ENCODE results near the gene SNU13.
"Not testable (repeated sequence)": the region's sequence is repeated elsewhere in the genome, so short reads cannot be mapped to it uniquely, and the experiment has no call there.

SNU13 gene

DNA sequence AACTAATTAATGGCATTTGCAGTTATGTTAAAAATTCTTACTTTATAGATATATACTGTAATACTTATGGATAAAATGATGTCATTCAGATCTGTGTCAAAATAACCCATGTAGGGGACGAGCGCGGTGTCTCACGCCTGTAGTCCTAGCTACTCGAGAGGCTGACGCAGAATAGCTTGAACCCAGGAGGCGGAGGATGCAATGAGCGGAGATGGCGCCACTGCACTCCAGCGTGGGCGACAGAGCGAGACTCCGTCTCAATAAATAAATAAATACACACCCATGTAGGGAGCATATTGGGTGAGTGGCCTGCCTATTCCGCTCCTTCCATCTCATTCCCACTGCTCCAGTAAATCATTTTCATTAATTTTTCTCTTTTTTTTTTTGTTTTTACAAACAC is 7.1 kb downstream of the SNU13 start:
- Histone ChIP-seq H3K9ac (ENCODE audit: insufficient read length, low read depth) (no peak overlapping the region), H3K9me3 (ENCODE audit: insufficient read depth, low read length) (no peaks in the 10 kb centered on the region), H3K36me3 (ENCODE audit: insufficient read depth, insufficient read length, low read length) (peaks cover 46% of the 10 kb centered on the region), H3K27me3 (ENCODE audit: insufficient read depth, insufficient read length) (no peaks in the 10 kb centered on the region), H3K4me3 (ENCODE audit: insufficient read length, low read depth) (no peak overlapping the region), H3K4me1 (ENCODE audit: insufficient read depth, insufficient read length) (no peaks in the 10 kb centered on the region)
- no peak for TF ChIP-seq SUZ12 (IDR thresholded peaks at IDR 0.05; ENCODE audit: extremely low read depth, insufficient read depth, insufficient read length)
- TF ChIP-seq ZNF274 (IDR thresholded peaks at IDR 0.05; ENCODE audit: low read depth, low read length) = no peak
- no peak for TF ChIP-seq YY1 (IDR thresholded peaks at IDR 0.05; ENCODE audit: insufficient read depth, insufficient read length)
- no peak for DNase-seq (ENCODE audit: low read depth, low spot score)

DNA sequence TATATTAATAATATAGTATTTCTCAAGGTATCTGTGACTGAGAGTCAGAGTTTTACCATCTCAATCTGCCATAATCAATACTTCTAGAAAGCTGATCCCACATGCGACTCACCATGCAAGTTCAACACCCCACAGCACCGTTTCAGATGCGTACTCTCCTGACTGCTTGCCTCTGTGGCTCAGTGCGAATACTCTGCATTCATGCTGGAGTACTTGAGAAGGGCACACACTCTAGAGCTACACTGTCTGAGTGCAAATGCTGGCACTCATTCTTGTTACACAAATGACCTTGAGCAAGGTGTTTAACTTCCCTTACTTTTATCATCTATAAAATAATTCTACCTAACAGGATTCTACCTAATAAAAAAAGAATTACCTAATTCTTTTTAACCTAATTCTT is 12.5 kb downstream of the SNU13 start:
- H3K27me3 ChIP-seq (ENCODE audit: insufficient read depth, insufficient read length) = no peaks in the 10 kb centered on the region
- no peak for DNase-seq (ENCODE audit: low read depth, low spot score)
- no peak overlapping the region for H3K9ac ChIP-seq (ENCODE audit: insufficient read length, low read depth)
- TF ChIP-seq SUZ12 (IDR thresholded peaks at IDR 0.05; ENCODE audit: extremely low read depth, insufficient read depth, insufficient read length) = no peak
- TF ChIP-seq ZNF274 (IDR thresholded peaks at IDR 0.05; ENCODE audit: low read depth, low read length) = no peak
- TF ChIP-seq YY1 (IDR thresholded peaks at IDR 0.05; ENCODE audit: insufficient read depth, insufficient read length) = no peak
- no peaks in the 10 kb centered on the region for H3K4me1 ChIP-seq (ENCODE audit: insufficient read depth, insufficient read length)
- peaks cover 64% of the 10 kb centered on the region for H3K36me3 ChIP-seq (ENCODE audit: insufficient read depth, insufficient read length, low read length)
- no peaks in the 10 kb centered on the region for H3K9me3 ChIP-seq (ENCODE audit: insufficient read depth, low read length)
- no peak overlapping the region for H3K4me3 ChIP-seq (ENCODE audit: insufficient read length, low read depth)

DNA sequence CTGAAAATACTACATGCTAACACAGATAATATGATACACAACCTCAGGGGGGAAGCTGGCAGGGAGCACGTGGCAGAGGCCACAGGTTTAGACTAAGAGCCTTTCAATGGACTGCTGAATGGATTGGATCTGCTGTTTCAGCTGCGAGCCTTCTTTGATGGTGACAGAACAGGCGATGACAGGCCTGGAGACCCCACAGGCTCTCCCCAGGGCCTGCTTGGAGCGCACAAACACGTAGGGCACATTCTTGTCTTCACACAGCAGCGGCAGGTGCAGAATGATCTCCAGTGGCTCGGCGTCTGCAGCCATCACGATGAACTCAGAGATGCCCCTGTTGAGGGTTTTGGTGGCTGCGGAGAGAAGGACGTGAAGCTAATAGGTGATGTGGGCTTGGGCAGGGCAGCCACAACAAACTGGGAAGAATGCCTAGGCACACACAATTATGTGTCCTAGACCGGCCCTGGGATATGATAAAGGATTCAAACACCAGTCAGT is 13.8 kb downstream of the SNU13 start:
- H3K4me1 ChIP-seq (ENCODE audit: insufficient read depth, insufficient read length) = no peaks in the 10 kb centered on the region
- no peak for DNase-seq (ENCODE audit: low read depth, low spot score)
- TF ChIP-seq YY1 (IDR thresholded peaks at IDR 0.05; ENCODE audit: insufficient read depth, insufficient read length) (no peak), SUZ12 (IDR thresholded peaks at IDR 0.05; ENCODE audit: extremely low read depth, insufficient read depth, insufficient read length) (no peak), ZNF274 (IDR thresholded peaks at IDR 0.05; ENCODE audit: low read depth, low read length) (no peak)
- H3K9ac ChIP-seq (ENCODE audit: insufficient read length, low read depth) = no peak overlapping the region
- no peaks in the 10 kb centered on the region for H3K27me3 ChIP-seq (ENCODE audit: insufficient read depth, insufficient read length)
- no peak overlapping the region for H3K4me3 ChIP-seq (ENCODE audit: insufficient read length, low read depth)
- H3K9me3 ChIP-seq (ENCODE audit: insufficient read depth, low read length) = no peaks in the 10 kb centered on the region
- peaks cover 53% of the 10 kb centered on the region for H3K36me3 ChIP-seq (ENCODE audit: insufficient read depth, insufficient read length, low read length)

DNA sequence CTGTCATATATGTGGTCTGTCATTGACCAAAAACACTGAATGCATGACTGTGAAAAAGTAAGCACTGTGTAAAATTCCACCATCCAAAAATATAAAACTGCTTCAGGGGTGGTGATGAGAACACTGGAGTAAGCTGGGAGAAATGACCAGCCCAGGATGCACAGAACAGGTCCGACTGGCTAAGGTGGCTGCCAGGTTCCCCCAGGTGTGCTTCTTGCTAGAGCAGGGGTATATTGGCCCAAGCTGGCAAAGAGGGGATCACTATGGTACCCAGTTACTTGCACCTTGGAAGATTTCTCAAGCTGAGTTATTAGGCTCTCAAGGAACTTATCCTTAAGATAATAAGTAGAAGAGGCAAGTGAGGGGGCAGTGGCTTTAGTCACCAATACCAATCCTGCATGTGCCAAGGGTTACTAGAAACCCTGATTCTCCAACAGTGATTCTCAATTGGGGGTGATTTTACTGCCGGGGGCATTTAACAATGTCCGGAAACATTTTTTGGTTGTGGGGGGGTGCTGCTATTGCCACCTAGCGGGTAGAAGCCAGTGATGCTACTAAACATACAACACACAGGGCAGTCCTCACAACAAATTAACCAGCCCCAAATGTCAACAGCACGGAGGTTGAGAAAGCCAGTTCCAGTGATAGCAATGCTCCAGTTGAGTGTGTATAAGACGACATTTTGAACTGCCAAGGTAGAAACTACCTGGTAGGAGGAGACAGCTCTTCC is 15.7 kb downstream of the SNU13 start:
- Histone ChIP-seq H3K9me3 (ENCODE audit: insufficient read depth, low read length) (no peaks in the 10 kb centered on the region), H3K4me3 (ENCODE audit: insufficient read length, low read depth) (no peak overlapping the region), H3K36me3 (ENCODE audit: insufficient read depth, insufficient read length, low read length) (peaks cover 35% of the 10 kb centered on the region), H3K9ac (ENCODE audit: insufficient read length, low read depth) (no peak overlapping the region), H3K27me3 (ENCODE audit: insufficient read depth, insufficient read length) (no peaks in the 10 kb centered on the region), H3K4me1 (ENCODE audit: insufficient read depth, insufficient read length) (no peaks in the 10 kb centered on the region)
- DNase-seq (ENCODE audit: low read depth, low spot score) = no peak
- TF ChIP-seq ZNF274 (IDR thresholded peaks at IDR 0.05; ENCODE audit: low read depth, low read length) (no peak), YY1 (IDR thresholded peaks at IDR 0.05; ENCODE audit: insufficient read depth, insufficient read length) (no peak), SUZ12 (IDR thresholded peaks at IDR 0.05; ENCODE audit: extremely low read depth, insufficient read depth, insufficient read length) (no peak)

DNA sequence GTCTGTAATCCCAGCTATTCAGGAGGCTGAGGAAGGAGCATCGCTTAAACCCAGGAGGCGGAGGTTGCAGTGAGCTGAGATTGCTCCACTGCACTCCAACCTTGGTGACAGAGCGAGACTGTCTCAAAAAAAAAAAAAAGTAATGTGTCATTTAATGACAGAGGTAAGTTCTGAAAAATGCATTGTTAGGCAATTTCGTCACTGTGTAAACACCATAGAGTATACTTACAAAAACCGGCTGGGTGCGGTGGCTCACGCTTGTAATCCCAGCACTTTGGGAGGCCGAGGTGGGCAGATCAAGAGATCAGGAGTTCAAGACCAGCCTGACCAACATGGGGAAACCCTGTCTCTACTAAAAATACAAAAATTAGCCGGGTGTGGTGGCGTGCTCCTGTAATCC is 16.6 kb downstream of the SNU13 start:
- H3K9ac ChIP-seq (ENCODE audit: insufficient read length, low read depth); H3K4me1 ChIP-seq (ENCODE audit: insufficient read depth, insufficient read length); H3K9me3 ChIP-seq (ENCODE audit: insufficient read depth, low read length); H3K27me3 ChIP-seq (ENCODE audit: insufficient read depth, insufficient read length); H3K4me3 ChIP-seq (ENCODE audit: insufficient read length, low read depth); DNase-seq (ENCODE audit: low read depth, low spot score): not testable (repeated sequence)
- peaks cover 29% of the 10 kb centered on the region for H3K36me3 ChIP-seq (ENCODE audit: insufficient read depth, insufficient read length, low read length)

DNA sequence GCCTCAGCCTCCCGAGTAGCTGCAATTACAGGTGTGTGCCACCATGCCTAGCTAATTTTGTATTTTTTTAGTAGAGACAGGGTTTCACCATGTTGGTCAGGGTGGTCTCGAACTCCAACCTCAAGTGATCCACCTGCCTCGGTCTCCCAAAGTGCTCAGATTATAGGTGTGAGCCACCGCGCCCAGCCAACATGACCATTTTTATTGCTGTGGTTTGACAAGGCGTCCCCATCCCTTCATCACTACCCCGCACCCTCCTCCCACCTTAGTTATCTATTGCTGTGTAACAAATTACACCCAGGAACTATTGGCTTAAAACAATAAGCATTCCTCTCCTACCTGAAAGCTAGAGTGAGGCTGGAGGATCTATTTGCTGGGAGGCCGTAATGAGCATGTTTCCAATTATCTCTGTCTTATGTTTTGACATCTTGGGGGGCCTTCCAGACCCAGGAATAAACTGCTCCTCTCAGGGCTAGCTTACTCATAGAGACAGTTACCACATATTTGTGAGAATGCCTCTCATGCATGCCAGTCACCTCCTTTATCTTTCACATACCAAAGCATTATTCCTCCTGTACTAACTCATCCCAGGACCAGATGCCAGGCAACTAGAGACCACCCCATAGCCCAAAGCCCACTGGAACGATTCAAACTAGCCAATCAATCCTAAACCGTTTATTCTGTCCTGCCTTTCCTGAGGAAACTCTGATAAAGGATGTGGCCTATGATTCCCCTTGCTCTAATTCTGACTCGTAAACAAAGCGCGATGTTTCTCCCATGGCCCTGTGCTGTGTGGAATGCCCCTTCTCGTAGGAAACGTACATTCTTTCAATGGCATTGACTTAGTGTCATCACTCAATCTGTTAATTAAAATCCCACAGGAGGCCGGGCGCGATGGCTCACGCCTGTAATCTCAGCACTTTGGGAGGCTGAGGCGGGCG is 19.4 kb downstream of the SNU13 start:
- H3K27me3 ChIP-seq (ENCODE audit: insufficient read depth, insufficient read length) = no peaks in the 10 kb centered on the region
- no peak overlapping the region for H3K4me3 ChIP-seq (ENCODE audit: insufficient read length, low read depth)
- no peaks in the 10 kb centered on the region for H3K9me3 ChIP-seq (ENCODE audit: insufficient read depth, low read length)
- H3K4me1 ChIP-seq (ENCODE audit: insufficient read depth, insufficient read length) = no peaks in the 10 kb centered on the region
- peaks cover 26% of the 10 kb centered on the region for H3K36me3 ChIP-seq (ENCODE audit: insufficient read depth, insufficient read length, low read length)
- DNase-seq (ENCODE audit: low read depth, low spot score) = no peak
- H3K9ac ChIP-seq (ENCODE audit: insufficient read length, low read depth) = no peak overlapping the region
- TF ChIP-seq ZNF274 (IDR thresholded peaks at IDR 0.05; ENCODE audit: low read depth, low read length) (no peak), SUZ12 (IDR thresholded peaks at IDR 0.05; ENCODE audit: extremely low read depth, insufficient read depth, insufficient read length) (no peak), YY1 (IDR thresholded peaks at IDR 0.05; ENCODE audit: insufficient read depth, insufficient read length) (no peak)

GRCh38 chr22:41664951-41665350 is 23.7 kb downstream of the SNU13 start:
- Histone ChIP-seq H3K4me1 (ENCODE audit: insufficient read depth, insufficient read length) (no peaks in the 10 kb centered on the region), H3K9ac (ENCODE audit: insufficient read length, low read depth) (no peak overlapping the region), H3K36me3 (ENCODE audit: insufficient read depth, insufficient read length, low read length) (peaks cover 47% of the 10 kb centered on the region), H3K27me3 (ENCODE audit: insufficient read depth, insufficient read length) (no peaks in the 10 kb centered on the region), H3K9me3 (ENCODE audit: insufficient read depth, low read length) (no peaks in the 10 kb centered on the region), H3K4me3 (ENCODE audit: insufficient read length, low read depth) (no peak overlapping the region)
- no peak for DNase-seq (ENCODE audit: low read depth, low spot score)
- TF ChIP-seq YY1 (IDR thresholded peaks at IDR 0.05; ENCODE audit: insufficient read depth, insufficient read length) (no peak), SUZ12 (IDR thresholded peaks at IDR 0.05; ENCODE audit: extremely low read depth, insufficient read depth, insufficient read length) (no peak)
